NCI-H146 treated with DMSO at 0.1 percent for 48 hours (cell line): Measurements from ENCODE around the gene TTC39C.
"Not testable (repeated sequence)": the region's sequence is repeated elsewhere in the genome, so short reads cannot be mapped to it uniquely, and the experiment has no call there.

Experiments
- DNase-seq: peaks from one replicate; lab custom pipeline; 2025; ENCODE audit not compliant: unreplicated experiment; lab: John Stamatoyannopoulos, UW

Gene TTC39C

DNA sequence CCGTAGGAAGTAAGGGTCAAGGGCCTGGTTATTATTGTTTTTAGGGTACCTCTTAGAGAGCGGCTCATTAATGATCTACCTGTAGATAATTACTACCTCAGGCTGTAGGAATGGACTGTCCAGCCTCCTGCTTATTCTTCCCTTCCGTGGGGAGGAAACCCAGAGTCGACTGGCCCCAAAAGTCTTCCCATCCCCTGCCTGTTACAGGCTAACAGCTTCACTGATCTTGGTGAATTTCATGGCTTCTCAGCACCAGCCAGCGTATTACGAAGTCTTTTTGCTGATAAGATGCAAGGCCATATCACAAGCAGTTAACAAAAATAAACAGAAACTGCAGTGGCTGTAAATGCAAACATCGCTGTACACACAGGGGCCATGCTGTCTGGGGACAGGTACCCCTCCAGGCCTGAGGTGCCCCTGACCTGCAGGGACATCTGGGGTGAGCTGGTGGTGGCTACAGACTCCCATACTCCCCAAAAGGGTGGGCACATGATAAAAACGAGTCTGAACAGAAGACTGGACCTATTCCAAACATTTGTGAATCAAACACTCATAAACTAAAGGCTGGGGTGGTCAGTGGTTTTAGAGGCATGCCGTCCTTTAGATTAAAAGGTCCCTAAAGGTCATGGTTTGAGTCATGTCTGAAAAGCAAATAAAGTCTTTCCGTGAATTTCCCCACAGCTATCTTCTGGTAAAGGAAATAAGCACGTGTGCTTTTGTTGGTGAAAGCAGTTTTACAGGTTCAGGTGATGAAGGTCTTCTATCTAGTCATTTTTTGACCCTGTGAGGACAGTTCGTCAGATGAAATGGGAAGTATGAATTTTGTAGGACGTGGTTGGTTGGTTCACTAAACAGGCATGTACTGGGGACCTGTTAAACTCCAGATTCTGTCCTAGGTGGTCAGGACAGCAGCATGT, 36.7 kb downstream of the TTC39C start:
- DNase-seq: no peak

GRCh38 chr18:24052053-24052452, 37.5 kb downstream of the TTC39C start:
- DNase-seq: no peak

DNA sequence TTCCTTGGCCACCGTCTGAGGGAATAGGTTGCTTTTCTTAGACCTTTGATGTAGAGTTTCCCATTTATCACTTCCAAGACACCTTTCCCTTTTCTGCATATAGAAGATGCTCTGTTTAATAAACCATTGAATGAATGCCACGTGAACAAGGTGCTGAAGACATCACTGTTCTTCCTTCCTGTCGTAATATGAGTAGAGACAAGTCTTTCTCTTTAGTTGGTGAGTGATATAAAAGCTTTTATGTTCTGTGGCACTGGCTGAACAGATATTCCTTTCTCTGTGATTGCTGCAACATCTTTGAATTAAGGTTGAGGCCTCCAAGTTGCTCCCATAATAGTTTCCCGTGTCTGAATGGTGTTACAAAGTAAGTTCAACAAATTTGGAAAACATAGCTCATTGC, 38.7 kb downstream of the TTC39C start:
- no peak for DNase-seq

DNA sequence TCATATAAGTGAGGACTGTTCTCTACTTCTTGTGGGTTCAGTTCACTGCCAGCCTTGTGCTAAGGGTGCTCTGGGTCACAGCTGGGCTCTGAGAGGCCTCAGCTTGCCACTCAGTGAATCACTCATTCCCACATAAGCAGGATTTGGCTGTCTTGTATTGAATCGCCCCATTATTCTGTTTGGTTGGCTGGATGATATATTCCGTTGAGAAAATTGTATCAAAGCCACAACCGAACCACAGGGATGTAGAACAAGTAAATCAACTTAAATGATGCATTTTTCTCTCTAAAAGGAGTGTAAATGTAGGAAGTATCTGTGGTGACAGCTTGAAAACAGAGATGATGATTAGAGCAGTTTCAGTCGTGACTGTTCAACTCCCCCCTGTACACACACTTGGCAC, 39.6 kb downstream of the TTC39C start:
- no peak for DNase-seq

- DNase-seq: no peak
These were observed 40.7 kb downstream of the TTC39C start for GRCh38 chr18:24055009-24055804.

GRCh38 chr18:24055878-24056277, 41.3 kb downstream of the TTC39C start:
- peak; percentile 86 for DNase-seq

DNA sequence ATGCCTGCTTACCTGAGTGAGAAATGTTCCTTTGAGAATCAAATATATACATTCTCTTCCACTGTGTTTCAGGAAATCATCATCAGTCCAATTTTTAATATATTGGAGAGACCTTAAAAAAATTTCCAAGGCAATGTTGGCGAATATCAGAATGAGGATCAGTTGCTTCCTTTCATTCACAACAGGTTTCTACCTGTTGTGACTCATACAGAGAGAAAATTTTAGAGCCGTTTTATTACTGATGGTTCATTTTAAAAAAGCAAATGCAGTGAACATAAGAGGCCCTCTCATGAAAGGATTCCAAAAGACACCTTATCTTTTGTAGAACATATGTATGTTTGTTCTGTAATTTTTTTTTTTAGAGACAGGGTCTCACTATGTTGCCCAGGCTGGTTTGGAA, 42.0 kb downstream of the TTC39C start:
- DNase-seq: no peak

DNA sequence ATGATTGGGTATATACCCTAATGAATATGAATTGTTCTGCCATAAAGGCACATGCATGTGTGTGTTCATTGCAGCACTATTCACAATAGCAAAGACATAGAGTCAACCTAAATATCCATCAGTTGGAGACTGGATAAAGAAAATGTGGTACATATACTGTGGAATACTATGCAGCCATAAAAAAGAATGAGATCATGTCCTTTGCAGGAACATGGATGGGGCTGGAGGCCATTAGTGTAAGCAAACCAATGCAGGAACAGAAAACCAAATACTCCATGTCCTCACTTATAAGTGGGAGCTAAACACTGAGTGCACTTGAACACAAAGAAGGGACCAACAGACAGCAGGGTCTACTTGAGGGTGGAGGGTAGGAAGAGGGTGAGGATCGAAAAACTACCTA, 43.2 kb downstream of the TTC39C start:
- DNase-seq: no peak

DNA sequence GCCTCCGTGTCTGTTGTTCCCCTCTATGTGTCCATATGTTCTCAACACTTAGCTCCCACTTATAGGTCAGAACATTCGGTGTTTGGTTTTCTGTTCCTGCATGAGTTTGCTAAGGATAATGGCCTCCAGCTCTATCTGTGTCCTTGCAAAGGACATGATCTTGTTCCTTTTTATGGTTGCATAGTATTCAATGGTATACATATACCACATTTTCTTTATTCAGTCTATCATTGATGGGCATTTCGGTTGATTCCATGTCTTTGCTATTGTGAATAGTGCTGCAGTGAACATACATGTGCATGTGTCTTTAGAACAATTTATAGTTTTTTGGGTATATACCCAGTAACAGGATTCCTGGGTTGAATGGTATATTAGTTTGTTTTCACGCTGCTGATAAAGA, 44.8 kb downstream of the TTC39C start:
- DNase-seq: not testable (repeated sequence)

DNA sequence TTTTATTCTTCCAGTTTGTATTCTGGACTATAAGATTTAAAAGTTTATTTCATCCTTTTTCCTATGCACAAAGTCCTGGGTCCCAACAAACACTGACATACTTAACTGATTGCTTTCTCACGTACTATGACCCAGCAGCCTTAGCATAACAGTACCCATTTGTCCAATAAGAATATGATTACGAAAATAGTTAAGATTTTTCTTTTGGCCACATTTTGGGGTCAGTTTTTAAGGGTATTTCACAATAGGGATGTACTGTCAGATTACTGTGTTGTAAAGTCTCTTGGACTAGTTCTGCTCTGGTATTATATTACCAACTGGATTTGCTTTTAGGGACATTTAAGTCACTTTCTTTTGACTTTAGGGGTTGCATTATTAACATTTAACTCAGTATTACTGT, 46.1 kb downstream of the TTC39C start:
- no peak for DNase-seq

DNA sequence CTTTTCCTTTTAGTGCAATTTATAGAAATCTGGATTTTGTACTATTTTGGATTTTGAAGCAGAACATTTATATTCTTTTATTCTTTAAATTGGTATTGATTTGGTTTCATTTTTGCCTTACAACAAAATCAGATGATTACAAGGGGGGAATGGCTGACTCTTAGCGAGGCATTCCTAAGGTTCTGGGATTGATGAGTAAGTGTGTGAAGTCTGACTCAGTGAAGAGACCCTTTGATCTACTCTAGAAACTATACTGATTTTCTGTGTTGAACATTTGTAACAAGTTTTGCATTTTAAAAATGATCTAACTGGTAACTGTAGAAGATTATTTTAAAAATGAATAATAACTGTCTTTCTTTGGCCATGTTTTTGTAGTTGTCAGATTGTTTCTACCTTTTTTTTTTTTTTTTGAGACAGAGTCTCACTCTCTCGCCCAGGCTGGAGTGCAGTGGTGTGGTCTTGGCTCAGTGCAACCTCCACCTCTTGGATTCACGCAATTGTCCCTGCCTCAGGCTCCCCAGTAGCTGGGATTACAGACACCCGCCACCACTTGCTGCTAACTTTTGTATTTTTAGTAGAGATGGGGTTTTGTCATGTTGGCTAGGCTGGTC, 48.7 kb downstream of the TTC39C start:
- no peak for DNase-seq

DNA sequence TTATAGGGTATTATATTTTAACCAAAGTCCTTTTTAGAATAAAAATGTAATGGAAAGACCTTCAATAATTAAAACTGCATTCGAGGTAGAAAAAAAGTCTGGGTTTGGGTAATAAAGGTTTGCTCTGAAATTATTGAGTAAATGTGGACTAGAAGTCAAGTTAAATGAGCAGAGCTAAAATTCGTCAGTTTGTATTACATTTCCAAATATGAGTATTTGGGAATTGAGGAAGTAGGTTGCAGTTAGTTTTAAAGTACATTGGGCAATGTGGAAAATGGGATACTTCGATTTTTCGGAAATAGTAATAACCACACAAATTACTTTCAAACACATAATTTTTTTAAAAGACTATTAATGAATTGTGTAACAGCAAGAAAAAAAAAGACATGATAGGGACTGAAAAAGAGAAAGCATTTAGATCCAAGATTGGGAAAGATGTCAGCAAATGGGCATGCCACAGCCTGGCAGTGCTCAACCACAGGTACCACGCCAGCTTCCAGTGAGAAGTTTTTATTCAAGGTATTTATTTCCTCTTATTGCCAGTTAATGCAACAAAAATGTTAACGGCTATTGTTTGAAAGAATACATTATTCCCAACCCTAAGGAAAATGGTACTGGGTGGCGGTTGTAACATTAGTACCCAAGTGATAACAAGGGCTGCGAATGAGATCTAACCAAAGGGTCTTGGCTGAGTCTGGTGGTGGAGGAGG, 50.0 kb downstream of the TTC39C start:
- no peak for DNase-seq

GRCh38 chr18:24065906-24066305, 51.4 kb downstream of the TTC39C start:
- no peak for DNase-seq

DNA sequence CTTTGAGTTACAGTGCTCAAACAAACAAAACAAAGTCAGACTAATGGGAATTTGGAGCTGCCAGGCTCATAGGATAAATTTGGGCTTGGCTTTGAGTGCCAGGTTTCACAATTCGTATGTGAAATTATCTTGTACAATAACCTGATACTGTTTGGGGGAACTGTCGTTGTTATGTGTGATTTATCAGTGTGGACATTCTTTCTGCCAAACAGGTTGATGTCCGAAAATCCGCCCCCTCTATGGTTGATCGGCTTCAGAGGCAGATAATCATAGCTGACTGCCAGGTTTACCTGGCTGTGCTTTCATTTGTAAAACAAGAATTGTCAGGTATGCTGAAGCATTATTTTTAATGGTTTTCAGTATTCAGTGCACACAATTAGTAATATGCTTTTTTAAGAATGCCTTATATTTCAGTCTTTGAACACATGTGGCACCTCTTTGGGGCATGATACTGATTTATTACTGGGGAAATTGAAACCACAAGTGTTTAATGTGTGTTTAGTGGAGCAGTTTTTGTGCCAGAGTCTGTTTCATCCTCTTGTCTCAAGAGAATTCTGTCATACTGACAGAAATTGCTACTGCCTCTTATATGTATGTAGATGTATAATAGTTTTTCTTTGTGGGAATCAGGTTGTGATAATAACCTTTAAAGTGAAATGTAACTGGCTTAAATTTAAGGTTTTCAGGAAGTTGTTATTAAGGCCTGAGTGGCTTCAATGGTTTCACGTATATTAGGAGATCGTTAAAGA, 54.6 kb downstream of the TTC39C start:
- no peak for DNase-seq

DNA sequence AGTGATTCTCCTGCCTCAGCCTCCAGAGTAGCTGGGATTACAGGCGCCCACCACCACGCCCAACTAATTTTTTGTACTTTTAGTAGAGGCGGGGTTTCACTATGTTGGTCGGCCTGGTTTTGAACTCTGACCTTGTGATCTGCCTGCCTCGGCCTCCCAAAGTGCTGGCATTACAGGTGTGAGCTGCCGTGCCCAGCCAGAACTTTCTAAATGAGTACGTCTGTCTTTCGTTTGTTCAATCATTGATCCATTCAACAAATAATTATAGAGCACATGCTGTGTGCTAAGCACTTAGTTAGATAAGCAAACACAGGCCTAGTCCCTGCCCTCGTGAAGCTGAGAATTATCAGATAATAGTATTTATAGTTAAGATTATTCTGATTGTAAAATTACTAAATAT, 56.5 kb downstream of the TTC39C start:
- DNase-seq: peak; percentile 93

GRCh38 chr18:24071779-24072178, 57.2 kb downstream of the TTC39C start:
- peak; percentile 36 for DNase-seq

- DNase-seq: no peak
These were observed 58.2 kb downstream of the TTC39C start for GRCh38 chr18:24072743-24073142.

DNA sequence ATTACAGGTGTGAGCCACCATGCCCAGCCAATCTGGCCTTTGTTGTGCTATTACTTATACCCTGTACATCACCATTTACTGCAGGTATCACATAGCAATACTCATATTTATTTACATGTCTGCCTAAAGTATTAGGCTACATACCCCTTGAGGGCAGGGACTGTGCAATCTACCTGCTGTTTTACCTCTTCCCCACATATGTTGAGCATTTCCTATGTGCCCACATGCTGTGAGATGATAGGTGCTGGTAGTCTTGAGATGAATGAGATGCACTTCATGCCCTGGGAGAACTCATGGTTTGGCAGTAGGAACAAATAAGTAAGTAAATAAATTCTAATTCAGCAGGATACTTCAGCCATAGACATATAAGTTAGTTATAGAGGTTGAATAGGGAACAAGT, 59.2 kb downstream of the TTC39C start:
- no peak for DNase-seq

GRCh38 chr18:24074757-24075156, 60.2 kb downstream of the TTC39C start:
- not testable (repeated sequence) for DNase-seq
